Measurements from ENCODE around the gene NR1H3.

DNA sequence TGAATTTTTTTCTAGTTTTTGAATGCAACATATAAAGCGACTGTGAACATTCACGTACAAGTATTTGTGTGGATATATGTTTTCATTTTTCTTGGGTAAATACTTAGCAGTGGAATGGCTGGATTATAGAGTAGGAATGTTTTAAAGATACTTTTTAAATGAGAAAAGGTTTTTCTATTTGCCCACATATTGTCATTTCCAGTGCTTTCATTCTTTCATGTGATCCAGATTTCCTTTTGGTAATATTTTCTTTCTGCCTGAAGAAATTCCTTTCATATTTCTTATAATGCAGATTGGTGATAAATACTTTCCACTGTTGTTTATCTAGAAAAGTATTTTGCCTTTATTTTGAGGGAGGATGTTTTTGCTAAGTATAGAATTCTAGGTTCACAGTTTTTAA, 35.1 kb upstream of the NR1H3 start:
- TF ChIP-seq CTCF (conservative IDR thresholded peaks at IDR 0.05; ENCODE audit: low read depth, low read length) (no peak), RFX5 (IDR thresholded peaks at IDR 0.05; ENCODE audit: low read depth, low read length) (no peak), MAZ (IDR thresholded peaks at IDR 0.05; ENCODE audit: borderline replicate concordance, low read depth, low read length) (no peak), NFE2L2 (IDR thresholded peaks at IDR 0.05; ENCODE audit: low read depth, low read length) (no peak), FOS (IDR thresholded peaks at IDR 0.05; ENCODE audit: low read depth, low read length) (no peak), POLR2A (IDR thresholded peaks at IDR 0.05; ENCODE audit: low read depth, low read length) (no peak), CEBPB (IDR thresholded peaks at IDR 0.05; ENCODE audit: low read depth, low read length) (no peak), SMC3 (IDR thresholded peaks at IDR 0.05; ENCODE audit: low read depth, low read length) (no peak), MAFK (IDR thresholded peaks at IDR 0.05; ENCODE audit: low read depth, low read length) (no peak), USF2 (IDR thresholded peaks at IDR 0.05; ENCODE audit: low read depth, low read length) (no peak), CHD1 (IDR thresholded peaks at IDR 0.05; ENCODE audit: low read depth, low read length) (no peak), BHLHE40 (IDR thresholded peaks at IDR 0.05; ENCODE audit: low read depth, low read length) (no peak)
- TF ChIP-seq, protein P1, sequence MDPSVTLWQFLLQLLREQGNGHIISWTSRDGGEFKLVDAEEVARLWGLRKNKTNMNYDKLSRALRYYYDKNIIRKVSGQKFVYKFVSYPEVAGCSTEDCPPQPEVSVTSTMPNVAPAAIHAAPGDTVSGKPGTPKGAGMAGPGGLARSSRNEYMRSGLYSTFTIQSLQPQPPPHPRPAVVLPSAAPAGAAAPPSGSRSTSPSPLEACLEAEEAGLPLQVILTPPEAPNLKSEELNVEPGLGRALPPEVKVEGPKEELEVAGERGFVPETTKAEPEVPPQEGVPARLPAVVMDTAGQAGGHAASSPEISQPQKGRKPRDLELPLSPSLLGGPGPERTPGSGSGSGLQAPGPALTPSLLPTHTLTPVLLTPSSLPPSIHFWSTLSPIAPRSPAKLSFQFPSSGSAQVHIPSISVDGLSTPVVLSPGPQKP (IDR thresholded peaks at IDR 0.05; ENCODE audit: borderline replicate concordance, low read depth, low read length) = no peak
